HepG2 (cell line): Measurements from ENCODE around the gene ABHD12. TPM values are rescaled to one million over a fixed set of nuclear protein-coding genes. Genes with fewer than 3 reads are reported as not detected.

ENCODE experiments used
- ATAC-seq: fragments of 200-7000 bp; cut with Tn5 transposase; 3 replicates; pipeline ENCODE4 v1.9.1; 2020; ENCODE audit warnings: mild to moderate bottlenecking, moderate library complexity
- BruUV-seq: library from RNA; stranded (reverse); fragments of 400-500 nt; replicated peaks from 2 replicates; lab custom pipeline; 2021; lab: Mats Ljungman, UMichigan
- CTCF ChIA-PET: fragments of 300-600 bp; formaldehyde crosslinking; extraction: SDS; loops from one replicate; lab custom pipeline; 2021; ENCODE audit warnings: low total read pairs, inconsistent platforms, low intra/inter-chr PET ratio; lab: Yijun Ruan, JAX
- POLR2A ChIA-PET: fragments of 350-600 bp; sonication (Branson Sonifier 250); formaldehyde crosslinking; loops from one replicate; lab custom pipeline; 2020; ENCODE audit warnings: antibody characterized with exemption, inconsistent platforms; lab: Yijun Ruan, JAX
- DNase-seq: peaks from one replicate; pipeline ENCODE4 v3.0.0-alpha.2; 2015; ENCODE audit warnings: low spot score
- FAIRE-seq: peaks from 3 replicates; lab custom pipeline; 2011; peaks lifted over from hg19 to GRCh38; lab: Jason Lieb, UNC
- H2AFZ ChIP-seq: one replicate; pipeline ENCODE4 v1.6.1; 2011; ENCODE audit warnings: low read length, inconsistent platforms
- H3K27ac ChIP-seq: fragments of 300-600 bp; 3 replicates; pipeline ENCODE4 v1.8.0; 2011; ENCODE audit warnings: mixed run types, mild to moderate bottlenecking, mixed read lengths, low read length, inconsistent platforms; ENCODE audit not compliant: insufficient read depth; ENCODE audit errors: extremely low read length
- H3K27me3 ChIP-seq, 2 experiments: fragments of 200-600 bp in 1 of 2; 2 replicates in 1 of 2; 3 replicates in 1 of 2; pipeline versions ENCODE4 v1.6.0 to v1.8.0; 2011; ENCODE audit warnings: low read length in 2 of 2, mild to moderate bottlenecking in 2 of 2, moderate library complexity in 2 of 2, inconsistent platforms in 1 of 2; ENCODE audit not compliant: insufficient read depth in 2 of 2, control insufficient read depth in 1 of 2
- H3K36me3 ChIP-seq, 2 experiments: fragments of 200-600 bp in 1 of 2; replicated peaks in 1 of 2; 2 replicates in 1 of 2; 3 replicates in 1 of 2; pipeline versions ENCODE4 v1.5.1 to v1.8.0; 2011; ENCODE audit warnings: low read length in 2 of 2, inconsistent platforms in 1 of 2; ENCODE audit not compliant: insufficient read depth in 2 of 2, control insufficient read depth in 1 of 2
- H3K4me1 ChIP-seq: 2 replicates; pipeline ENCODE4 v1.5.1; 2012; ENCODE audit warnings: low read length, inconsistent platforms; ENCODE audit not compliant: insufficient read depth
- H3K4me2 ChIP-seq: 2 replicates; pipeline ENCODE4 v1.6.0; 2011; ENCODE audit warnings: low read depth, low read length, inconsistent platforms
- H3K4me3 ChIP-seq, 3 experiments: fragments of 200-600 bp in 1 of 3; sonication (generic), shearing (Covaris generic) in 1 of 3; replicated peaks in 1 of 3; 2 replicates each; pipeline ENCODE4 v1.5.1; 2011 to 2016; ENCODE audit warnings: low read length in 3 of 3, inconsistent platforms in 2 of 3, low read depth in 2 of 3, mild to moderate bottlenecking in 2 of 3, control low read depth in 1 of 3, mixed read lengths in 1 of 3; ENCODE audit not compliant: insufficient read depth in 1 of 3
- H3K79me2 ChIP-seq: one replicate; pipeline ENCODE4 v1.6.1; 2011; ENCODE audit warnings: low read length, inconsistent platforms; ENCODE audit not compliant: insufficient read depth
- H3K9ac ChIP-seq: 2 replicates; pipeline ENCODE4 v1.6.0; 2011; ENCODE audit warnings: mild to moderate bottlenecking, low read depth, low read length, inconsistent platforms; ENCODE audit not compliant: insufficient read depth
- H3K9me3 ChIP-seq: 2 replicates; pipeline ENCODE4 v1.5.1; 2012; ENCODE audit warnings: mild to moderate bottlenecking, low read length
- H4K20me1 ChIP-seq: 2 replicates; pipeline ENCODE4 v1.6.0; 2011; ENCODE audit warnings: inconsistent platforms, mild to moderate bottlenecking, low read length, moderate library complexity; ENCODE audit not compliant: insufficient read depth
- FOXA1 ChIP-seq, 2 experiments: fragments of 450-650 bp in 1 of 2; sonication (generic) in 1 of 2; formaldehyde crosslinking in 1 of 2; IDR thresholded peaks; 2 replicates each; pipeline versions ENCODE4 v1.4.0 to v1.6.1; 2016 to 2020; ENCODE audit warnings: missing genetic modification reagents in 1 of 2
- MAFF ChIP-seq: IDR thresholded peaks from 2 replicates; pipeline ENCODE4 v1.6.1; 2011; ENCODE audit warnings: low read depth, low read length, improper control_type of control experiment
- MAFK ChIP-seq, 2 experiments: IDR thresholded peaks in 1 of 2; conservative IDR thresholded peaks in 1 of 2; 2 replicates each; pipeline ENCODE4 v1.6.1; 2011; ENCODE audit warnings: improper control_type of control experiment in 2 of 2, low read length in 2 of 2
- NFKB2 ChIP-seq: sonication (generic); formaldehyde crosslinking; IDR thresholded peaks from 2 replicates; pipeline ENCODE4 v1.4.0; 2020; ENCODE audit warnings: missing genetic modification reagents, borderline replicate concordance
- ZNF142 ChIP-seq: sonication (generic); formaldehyde crosslinking; IDR thresholded peaks from 2 replicates; pipeline ENCODE4 v1.4.0; 2020; ENCODE audit warnings: missing genetic modification reagents
- ZNF441 ChIP-seq: sonication (generic); formaldehyde crosslinking; IDR thresholded peaks from 2 replicates; pipeline ENCODE4 v1.7.0; 2021; ENCODE audit warnings: missing genetic modification reagents, borderline replicate concordance
- ZSCAN20 ChIP-seq: sonication (generic); formaldehyde crosslinking; IDR thresholded peaks from 2 replicates; pipeline ENCODE4 v1.4.0; 2020; ENCODE audit warnings: missing genetic modification reagents, mild to moderate bottlenecking, borderline replicate concordance
- WGBS: methylation state at CpG from one replicate; pipeline ENCODE4 v1.1.6; 2017; ENCODE audit warnings: low lambda C conversion rate; 5-methylcytosine and 5-hydroxymethylcytosine counted together
- in situ Hi-C: cut with HindIII; loops from 2 replicates; pipeline ENCODE4 v1.10.0; 2017; ENCODE audit warnings: low pct_unique_long_range_greater_than_20kb; ENCODE audit not compliant: extremely low pct_ligation_motif_present
- intact Hi-C: fragments of 100-400 bp; cut with micrococcal nuclease; formaldehyde crosslinking; loops from one replicate; pipeline ENCODE4 v1.10.0; 2022; ENCODE audit not compliant: unreplicated experiment
- polyA plus RNA-seq, 8 experiments: library from polyadenylated mRNA; depleted of rRNA in 3 of 8; stranded (reverse) in 7 of 8; unstranded in 1 of 8; fragments of >200 nt; fragmentation: Illumina TruSeq in 4 of 8; extraction: Trizol in 4 of 8; gene quantifications; 2 replicates each; pipeline versions ENCODE4 v1.2.1 to v1.2.3, GENCODE V29; 2011 to 2016; ENCODE audit warnings: low read depth in 4 of 8, missing spikeins in 1 of 8, mixed read lengths in 1 of 8; ENCODE audit not compliant: insufficient read depth in 1 of 8
- total RNA-seq, 5 experiments: library from RNA; depleted of rRNA; stranded (reverse); fragments of >200 nt; fragmentation: Illumina TruSeq; extraction: Trizol; gene quantifications; 2 replicates each; pipeline ENCODE4 v1.2.3, GENCODE V29; 2016; ENCODE audit warnings: low read depth in 1 of 5

The ABHD12 gene
- total and polyA plus RNA-seq, 2 of the 13 experiments (the other 11 are each of a cell fraction or from before 2014, with no cell fraction given): 23.5 to 72.1 TPM

GRCh38 chr20:25355011-25355595, 35.5 kb downstream of the ABHD12 start:
- H3K79me2 ChIP-seq: peaks cover 26% of the 10 kb centered on the region
- no peak overlapping the region for H3K9ac ChIP-seq
- CTCF ChIA-PET: no interaction called here
- H3K27ac ChIP-seq: no peak overlapping the region
- no peak overlapping the region for H3K4me2 ChIP-seq
- DNase-seq (no peak), FAIRE-seq (no peak)
- intact Hi-C loops: no loop called here
- no peak overlapping the region for H3K4me3 ChIP-seq
- no peak overlapping the region for H2AFZ ChIP-seq
- BruUV-seq: no TSS peak
- H4K20me1 ChIP-seq: no peaks in the 10 kb centered on the region
- TF ChIP-seq FOXA1 (IDR thresholded peaks at IDR 0.05) (no peak), FOXA1 (CRISPR knock-in tag; IDR thresholded peaks at IDR 0.05) (no peak), MAFK (conservative IDR thresholded peaks at IDR 0.05 in 1 of 2, IDR thresholded peaks at IDR 0.05 in 1 of 2; ENCODE audit: low read length in 2 of 2) (peak; percentile 44 to 67; a peak in 3 of 4 replicates), NFKB2 (no peak), MAFF (0 out of 2 replicates have a peak, but pooled peaks have one; percentile 29), ZNF142 (no peak), ZNF441 (no peak), ZSCAN20 (CRISPR knock-in tag) (no peak)
- TF ChIP-seq, all 625 proteins: peak for 2
- in situ Hi-C loops: no loop called here
- no peaks in the 10 kb centered on the region for H3K9me3 ChIP-seq
- POLR2A ChIA-PET: interaction anchor here (0.9 to 1.0 kb wide), 2 partner anchors 23 to 36 kb away, joined by 3 read pairs; partner anchors contain the start of gene ABHD12
- peaks cover 8% of the 10 kb centered on the region; the same call in 1 of the 2 replicates for H3K4me1 ChIP-seq
- WGBS: 60% methylated on average over 3 of the region's 3 CpGs
- no peaks in the 10 kb centered on the region; a peak in 1 of 5 replicates for H3K36me3 ChIP-seq
- ATAC-seq: no peak
- no peaks in the 10 kb centered on the region for H3K27me3 ChIP-seq
